ENCODE data around the gene CFAP20DC. TPM values are rescaled to one million over a fixed set of nuclear protein-coding genes. Genes with fewer than 3 reads are reported as not detected.

CFAP20DC gene
- total and polyA plus RNA-seq, 2 of the 4 experiments (the other 2 are of a cell fraction) = 1.2 to 1.6 TPM

DNA sequence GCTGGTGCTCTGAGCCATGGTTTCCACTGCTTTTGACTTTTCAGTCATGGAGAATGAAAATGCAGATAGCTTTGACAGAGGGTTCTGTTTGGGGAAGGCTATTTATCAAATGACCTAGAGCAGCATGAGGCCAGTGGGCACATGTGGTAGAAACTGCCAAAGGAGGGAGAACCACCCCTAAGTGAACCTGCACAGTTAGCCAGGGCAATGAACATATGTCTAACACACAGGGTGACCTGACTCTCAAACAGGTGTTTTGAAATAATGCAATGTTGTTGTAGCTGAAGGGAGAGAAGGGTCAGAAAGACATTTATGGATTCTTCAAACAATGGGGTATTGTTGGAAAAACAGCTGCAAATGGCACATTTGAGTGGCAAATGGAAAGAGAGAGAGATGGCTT, 208.9 kb downstream of the CFAP20DC start:
- Histone ChIP-seq H2BK5ac (ENCODE audit: low read depth, low read length, poor library complexity, severe bottlenecking) (no peak overlapping the region), H3K27ac (ENCODE audit: insufficient read depth, low read length) (no peak overlapping the region), H3K56ac (ENCODE audit: extremely low read depth, insufficient read depth, low read length) (no peak overlapping the region), H3K36me3 (ENCODE audit: control insufficient read depth, insufficient read depth, low read length) (no peaks in the 10 kb centered on the region), H4K20me1 (ENCODE audit: insufficient read depth, low read length) (no peaks in the 10 kb centered on the region), H3K23ac (ENCODE audit: low read depth, low read length) (no peak overlapping the region), H3K4ac (ENCODE audit: low read depth, low read length) (no peak overlapping the region), H3K14ac (replicated peaks; ENCODE audit: low read depth, low read length) (no peak overlapping the region), H3K4me2 (ENCODE audit: low read depth, low read length) (no peak overlapping the region), H4K8ac (ENCODE audit: low read depth in 2 of 2, low read length in 2 of 2) (no peak overlapping the region), H4K91ac (ENCODE audit: insufficient read depth, low read depth, low read length) (no peak overlapping the region), H3K18ac (ENCODE audit: low read depth, low read length) (no peak overlapping the region), H3K27me3 (ENCODE audit: control insufficient read depth, insufficient read depth, low read length) (no peaks in the 10 kb centered on the region), H2AFZ (replicated peaks; ENCODE audit: low read length, poor library complexity) (no peak overlapping the region), H2AK9ac (replicated peaks; ENCODE audit: low read depth, low read length, poor library complexity) (no peak overlapping the region), H2BK15ac (ENCODE audit: low read depth, low read length) (no peak overlapping the region), H4K5ac (ENCODE audit: low read depth, low read length) (no peak overlapping the region), H3K9me3 (ENCODE audit: control insufficient read depth, insufficient read depth, low read length) (no peaks in the 10 kb centered on the region), H3K79me1 (ENCODE audit: low read depth in 1 of 2, low read length in 2 of 2) (no peaks in the 10 kb centered on the region), H2BK120ac (ENCODE audit: low read depth, low read length) (no peak overlapping the region), H3K9me1 (ENCODE audit: insufficient read depth, low read length) (no peaks in the 10 kb centered on the region), H3K4me3 (ENCODE audit: insufficient read depth, low read depth, low read length) (no peak overlapping the region), H2AK5ac (ENCODE audit: low read depth, low read length) (no peak overlapping the region), H2BK20ac (ENCODE audit: low read depth, low read length) (no peak overlapping the region), H3K4me1 (ENCODE audit: control insufficient read depth, insufficient read depth, low read length) (no peaks in the 10 kb centered on the region; the same call in 1 of the 2 replicates), H3K9ac (ENCODE audit: low read depth, low read length) (no peak overlapping the region)
- no peak for TF ChIP-seq SMC3 (IDR thresholded peaks at IDR 0.05; ENCODE audit: low read depth, low read length)
- TF ChIP-seq RFX5 (IDR thresholded peaks at IDR 0.05; ENCODE audit: low read depth, low read length) = no peak
- TF ChIP-seq BHLHE40 (IDR thresholded peaks at IDR 0.05; ENCODE audit: low read depth, low read length) = no peak
- TF ChIP-seq RAD21 (IDR thresholded peaks at IDR 0.05; ENCODE audit: low read length) = no peak
- TF ChIP-seq POLR2A (IDR thresholded peaks at IDR 0.05; ENCODE audit: low read depth, low read length) = no peak
- no peak for TF ChIP-seq CEBPB (IDR thresholded peaks at IDR 0.05; ENCODE audit: low read depth, low read length)
- TF ChIP-seq, protein P1, sequence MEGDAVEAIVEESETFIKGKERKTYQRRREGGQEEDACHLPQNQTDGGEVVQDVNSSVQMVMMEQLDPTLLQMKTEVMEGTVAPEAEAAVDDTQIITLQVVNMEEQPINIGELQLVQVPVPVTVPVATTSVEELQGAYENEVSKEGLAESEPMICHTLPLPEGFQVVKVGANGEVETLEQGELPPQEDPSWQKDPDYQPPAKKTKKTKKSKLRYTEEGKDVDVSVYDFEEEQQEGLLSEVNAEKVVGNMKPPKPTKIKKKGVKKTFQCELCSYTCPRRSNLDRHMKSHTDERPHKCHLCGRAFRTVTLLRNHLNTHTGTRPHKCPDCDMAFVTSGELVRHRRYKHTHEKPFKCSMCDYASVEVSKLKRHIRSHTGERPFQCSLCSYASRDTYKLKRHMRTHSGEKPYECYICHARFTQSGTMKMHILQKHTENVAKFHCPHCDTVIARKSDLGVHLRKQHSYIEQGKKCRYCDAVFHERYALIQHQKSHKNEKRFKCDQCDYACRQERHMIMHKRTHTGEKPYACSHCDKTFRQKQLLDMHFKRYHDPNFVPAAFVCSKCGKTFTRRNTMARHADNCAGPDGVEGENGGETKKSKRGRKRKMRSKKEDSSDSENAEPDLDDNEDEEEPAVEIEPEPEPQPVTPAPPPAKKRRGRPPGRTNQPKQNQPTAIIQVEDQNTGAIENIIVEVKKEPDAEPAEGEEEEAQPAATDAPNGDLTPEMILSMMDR (conservative IDR thresholded peaks at IDR 0.05; ENCODE audit: low read depth, low read length) = no peak
- dilution Hi-C loops (cut with HindIII; ENCODE audit: low sequenced_read_pairs, unreplicated experiment) = no loop called here
- in situ Hi-C loops (cut with MboI; ENCODE audit: low sequenced_read_pairs) = no loop called here
- no TSS peak for BruUV-seq (replicated peaks)
- ATAC-seq (ENCODE audit: low read depth) (no peak), DNase-seq (no peak)
- ChIA-PET POLR2A (ENCODE audit: unreplicated experiment) (no interaction called here), CTCF (interaction anchor here (0.8 kb wide), 1 partner anchor 16 kb away, joined by 3 read pairs; no protein-coding TSS in a partner anchor)
- intact Hi-C loops (cut with micrococcal nuclease) = no loop called here
